Gastrocnemius medialis (tissue), 4 donors: ENCODE measurements around the gene TNS3.

Source experiments
- POLR2A ChIP-seq, 2 donors: fragments of 450-650 bp; IDR thresholded peaks; one replicate each; pipeline ENCODE4 v1.6.1; 2017; ENCODE audit warnings: antibody characterized with exemption in 2 of 2, mild to moderate bottlenecking in 2 of 2, moderate library complexity in 2 of 2
- TF ChIP-seq, protein P1 (sequence below), 5 experiments: fragments of 450-650 bp in 3 of 5; fragments of 200-600 bp in 2 of 5; sonication (generic) in 2 of 5; IDR thresholded peaks in 4 of 5; conservative IDR thresholded peaks in 1 of 5; 1 replicate in 4 of 5; 2 replicates in 1 of 5; pipeline ENCODE4 v1.5.1; 2016 to 2019; ENCODE audit warnings: antibody characterized with exemption in 5 of 5, mild to moderate bottlenecking in 3 of 5, moderate library complexity in 3 of 5

DNA sequence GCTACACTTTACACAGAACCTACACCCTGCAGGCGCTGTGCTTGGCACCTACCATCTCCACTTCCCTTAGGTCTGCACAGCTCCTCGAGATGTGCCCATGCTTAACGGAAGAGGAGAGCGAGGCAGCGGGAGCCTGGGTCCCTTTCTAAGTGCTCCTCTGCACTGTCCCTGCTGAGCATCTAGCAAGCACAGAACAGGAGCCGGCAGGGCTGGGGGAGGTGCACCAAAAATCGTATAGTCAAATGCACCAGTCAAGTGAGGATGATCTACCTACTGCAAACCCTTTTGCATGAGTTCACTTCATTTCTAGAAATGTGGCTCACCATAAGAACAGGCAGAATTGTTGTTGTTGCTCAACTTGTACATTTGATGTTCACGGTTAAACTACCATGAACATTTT lies 267.7 kb downstream of the TNS3 start:
- TF ChIP-seq, protein P1, sequence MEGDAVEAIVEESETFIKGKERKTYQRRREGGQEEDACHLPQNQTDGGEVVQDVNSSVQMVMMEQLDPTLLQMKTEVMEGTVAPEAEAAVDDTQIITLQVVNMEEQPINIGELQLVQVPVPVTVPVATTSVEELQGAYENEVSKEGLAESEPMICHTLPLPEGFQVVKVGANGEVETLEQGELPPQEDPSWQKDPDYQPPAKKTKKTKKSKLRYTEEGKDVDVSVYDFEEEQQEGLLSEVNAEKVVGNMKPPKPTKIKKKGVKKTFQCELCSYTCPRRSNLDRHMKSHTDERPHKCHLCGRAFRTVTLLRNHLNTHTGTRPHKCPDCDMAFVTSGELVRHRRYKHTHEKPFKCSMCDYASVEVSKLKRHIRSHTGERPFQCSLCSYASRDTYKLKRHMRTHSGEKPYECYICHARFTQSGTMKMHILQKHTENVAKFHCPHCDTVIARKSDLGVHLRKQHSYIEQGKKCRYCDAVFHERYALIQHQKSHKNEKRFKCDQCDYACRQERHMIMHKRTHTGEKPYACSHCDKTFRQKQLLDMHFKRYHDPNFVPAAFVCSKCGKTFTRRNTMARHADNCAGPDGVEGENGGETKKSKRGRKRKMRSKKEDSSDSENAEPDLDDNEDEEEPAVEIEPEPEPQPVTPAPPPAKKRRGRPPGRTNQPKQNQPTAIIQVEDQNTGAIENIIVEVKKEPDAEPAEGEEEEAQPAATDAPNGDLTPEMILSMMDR (IDR thresholded peaks at IDR 0.05 in 4 of 5, conservative IDR thresholded peaks at IDR 0.05 in 1 of 5) = no peak
- no peak for TF ChIP-seq POLR2A (IDR thresholded peaks at IDR 0.05)
